ENCODE measurements around the gene EPS15. TPM values are rescaled to one million over a fixed set of nuclear protein-coding genes. Genes with fewer than 3 reads are reported as not detected.
"Not testable (repeated sequence)": the region's sequence is repeated elsewhere in the genome, so short reads cannot be mapped to it uniquely, and the experiment has no call there.

The EPS15 gene
- total and polyA plus RNA-seq, 7 donors: 9.8 to 71.9 (median 46.1) TPM

DNA sequence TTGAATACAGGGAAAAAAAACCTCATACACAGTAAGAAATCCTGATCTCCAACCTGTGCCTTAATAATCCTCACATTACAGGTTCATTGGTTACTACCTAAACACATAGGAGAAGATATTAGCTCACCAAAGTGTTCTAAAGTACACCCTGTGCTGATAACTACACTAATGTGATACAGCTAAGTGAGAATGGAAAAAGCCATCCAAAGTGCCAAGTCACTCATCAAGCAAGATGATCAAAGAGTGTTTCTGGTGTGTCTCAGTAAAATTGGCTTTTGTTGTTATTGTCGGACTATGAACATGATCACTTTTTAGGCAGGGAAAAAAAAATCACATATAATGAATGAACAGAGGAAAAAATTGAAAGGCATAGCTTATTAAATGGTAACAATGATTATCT lies 31.4 kb downstream of the EPS15 start:
- Histone ChIP-seq H3K36me3 (ENCODE audit: insufficient read depth in 1 of 2, low read depth in 1 of 2) (no peaks in the 10 kb centered on the region), H3K27me3 (ENCODE audit: insufficient read depth in 3 of 3, low read length in 2 of 3) (no peaks in the 10 kb centered on the region), H3K4me1 (peaks cover 49% of the 10 kb centered on the region), H3K4me3 (no peak overlapping the region), H3K27ac (peak overlapping the region; percentile 28), H3K9me3 (no peaks in the 10 kb centered on the region)
- 31 to 40% (median 31%) methylated on average over 1 of the region's 1 CpG for WGBS, 3 donors
- peak in 3 of 4 donors; percentile 29 to 84 (median 61) for ATAC-seq
- TF ChIP-seq, protein P1, sequence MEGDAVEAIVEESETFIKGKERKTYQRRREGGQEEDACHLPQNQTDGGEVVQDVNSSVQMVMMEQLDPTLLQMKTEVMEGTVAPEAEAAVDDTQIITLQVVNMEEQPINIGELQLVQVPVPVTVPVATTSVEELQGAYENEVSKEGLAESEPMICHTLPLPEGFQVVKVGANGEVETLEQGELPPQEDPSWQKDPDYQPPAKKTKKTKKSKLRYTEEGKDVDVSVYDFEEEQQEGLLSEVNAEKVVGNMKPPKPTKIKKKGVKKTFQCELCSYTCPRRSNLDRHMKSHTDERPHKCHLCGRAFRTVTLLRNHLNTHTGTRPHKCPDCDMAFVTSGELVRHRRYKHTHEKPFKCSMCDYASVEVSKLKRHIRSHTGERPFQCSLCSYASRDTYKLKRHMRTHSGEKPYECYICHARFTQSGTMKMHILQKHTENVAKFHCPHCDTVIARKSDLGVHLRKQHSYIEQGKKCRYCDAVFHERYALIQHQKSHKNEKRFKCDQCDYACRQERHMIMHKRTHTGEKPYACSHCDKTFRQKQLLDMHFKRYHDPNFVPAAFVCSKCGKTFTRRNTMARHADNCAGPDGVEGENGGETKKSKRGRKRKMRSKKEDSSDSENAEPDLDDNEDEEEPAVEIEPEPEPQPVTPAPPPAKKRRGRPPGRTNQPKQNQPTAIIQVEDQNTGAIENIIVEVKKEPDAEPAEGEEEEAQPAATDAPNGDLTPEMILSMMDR (IDR thresholded peaks at IDR 0.05): no peak
- intact Hi-C loops (cut with DNase I): no loop called here
- DNase-seq: no peak

DNA sequence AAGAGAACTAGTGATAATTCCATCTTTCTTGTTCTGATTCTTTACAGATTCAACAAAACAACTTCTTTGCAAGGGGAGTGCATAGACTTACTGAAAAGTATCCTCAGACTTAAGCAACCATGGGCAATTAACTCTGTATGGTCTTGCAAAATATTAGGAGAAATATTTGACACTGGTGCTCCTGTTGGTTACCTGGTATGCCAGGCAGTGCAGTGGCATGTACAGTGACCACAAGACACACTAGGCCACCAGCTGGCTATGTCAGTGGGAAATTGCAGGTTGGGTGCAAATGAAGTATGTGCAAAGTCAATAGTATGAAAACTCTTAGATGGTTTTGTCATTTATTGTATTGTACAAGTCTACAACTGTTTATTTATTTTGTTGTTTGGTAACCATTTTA lies 34.5 kb downstream of the EPS15 start:
- TF ChIP-seq, protein P1 (IDR thresholded peaks at IDR 0.05): no peak
- Histone ChIP-seq H3K4me3 (no peak overlapping the region), H3K27me3 (ENCODE audit: insufficient read depth in 3 of 3, low read length in 2 of 3) (no peaks in the 10 kb centered on the region), H3K36me3 (ENCODE audit: insufficient read depth in 1 of 2, low read depth in 1 of 2) (peaks cover 0 to 8% of the 10 kb centered on the region in 2 donors), H3K9me3 (no peaks in the 10 kb centered on the region), H3K27ac (no peak overlapping the region), H3K4me1 (peaks cover 26% of the 10 kb centered on the region)
- ATAC-seq (peak in 3 of 4 donors; percentile 74 to 80 (median 74)), DNase-seq (no peak)
- intact Hi-C loops (cut with DNase I): no loop called here

DNA sequence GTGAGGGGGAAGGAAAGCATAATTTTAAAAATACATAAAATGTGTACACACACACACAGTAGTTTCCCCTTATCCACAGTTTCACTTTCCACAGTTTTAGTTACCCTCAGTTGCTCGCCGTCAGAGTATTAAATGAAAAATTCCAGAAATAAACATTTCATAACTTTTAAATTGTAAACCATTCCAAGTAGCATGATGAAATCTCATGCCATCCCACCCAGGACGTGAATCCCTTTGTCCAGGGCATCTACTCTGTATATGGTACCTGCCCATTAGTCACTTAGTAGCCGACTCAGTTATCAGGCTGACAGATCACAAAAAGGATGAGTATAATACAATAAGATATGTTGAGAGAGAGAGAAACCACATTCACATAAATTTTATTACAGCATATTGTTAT lies 36.2 kb downstream of the EPS15 start:
- WGBS, 3 donors: 83 to 95% (median 86%) methylated on average over 4 of the region's 4 CpGs
- H3K36me3 ChIP-seq (ENCODE audit: insufficient read depth in 1 of 2, low read depth in 1 of 2): peaks cover 0 to 17% of the 10 kb centered on the region in 2 donors
- peaks cover 21% of the 10 kb centered on the region for H3K4me1 ChIP-seq
- H3K9me3 ChIP-seq: no peaks in the 10 kb centered on the region
- H3K27me3 ChIP-seq (ENCODE audit: insufficient read depth in 3 of 3, low read length in 2 of 3): no peaks in the 10 kb centered on the region
- intact Hi-C loops (cut with DNase I): no loop called here
- ATAC-seq: no peak
- no peak overlapping the region for H3K27ac ChIP-seq
- DNase-seq: no peak
- no peak overlapping the region for H3K4me3 ChIP-seq
- TF ChIP-seq, protein P1 (IDR thresholded peaks at IDR 0.05): no peak

DNA sequence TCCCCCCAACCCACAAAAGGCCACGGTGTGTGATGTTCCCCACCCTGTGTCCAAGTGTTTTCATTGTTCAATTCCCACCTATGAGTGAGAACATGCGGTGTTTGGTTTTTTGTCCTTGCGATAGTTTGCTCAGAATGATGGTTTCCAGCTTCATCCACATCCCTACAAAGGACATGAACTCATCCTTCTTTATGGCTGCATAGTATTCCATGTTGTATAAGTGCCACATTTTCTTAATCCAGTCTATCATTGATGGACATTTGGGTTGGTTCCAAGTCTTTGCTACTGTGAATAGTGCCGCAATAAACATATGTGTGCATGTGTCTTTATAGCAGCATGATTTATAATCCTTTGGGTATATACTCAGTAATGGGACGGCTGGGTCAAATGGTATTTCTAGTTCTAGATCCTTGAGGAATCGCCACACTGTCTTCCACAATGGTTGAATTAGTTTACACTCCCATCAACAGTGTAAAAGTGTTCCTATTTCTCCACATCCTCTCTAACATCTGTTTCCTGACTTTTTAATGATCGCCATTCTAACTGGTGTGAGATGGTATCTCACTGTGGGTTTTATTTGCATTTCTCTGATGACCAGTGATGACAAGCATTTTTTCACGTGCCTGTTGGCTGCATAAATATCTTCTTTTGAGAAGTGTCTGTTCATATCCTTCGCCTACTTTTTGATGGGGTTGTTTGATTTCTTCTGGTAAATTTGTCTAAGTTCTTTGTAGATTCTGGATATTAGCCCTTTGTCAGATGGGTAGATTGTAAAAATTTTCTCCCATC lies 44.0 kb downstream of the EPS15 start:
- H3K27me3 ChIP-seq (ENCODE audit: insufficient read depth in 3 of 3, low read length in 2 of 3); ATAC-seq; H3K4me1 ChIP-seq; H3K4me3 ChIP-seq; DNase-seq; H3K27ac ChIP-seq; intact Hi-C loops (cut with DNase I); H3K9me3 ChIP-seq: not testable (repeated sequence)
- H3K36me3 ChIP-seq (ENCODE audit: insufficient read depth in 1 of 2, low read depth in 1 of 2): peaks cover 0 to 47% of the 10 kb centered on the region in 2 donors
- WGBS, 3 donors: 92 to 94% (median 93%) methylated on average over 9 of the region's 9 CpGs

DNA sequence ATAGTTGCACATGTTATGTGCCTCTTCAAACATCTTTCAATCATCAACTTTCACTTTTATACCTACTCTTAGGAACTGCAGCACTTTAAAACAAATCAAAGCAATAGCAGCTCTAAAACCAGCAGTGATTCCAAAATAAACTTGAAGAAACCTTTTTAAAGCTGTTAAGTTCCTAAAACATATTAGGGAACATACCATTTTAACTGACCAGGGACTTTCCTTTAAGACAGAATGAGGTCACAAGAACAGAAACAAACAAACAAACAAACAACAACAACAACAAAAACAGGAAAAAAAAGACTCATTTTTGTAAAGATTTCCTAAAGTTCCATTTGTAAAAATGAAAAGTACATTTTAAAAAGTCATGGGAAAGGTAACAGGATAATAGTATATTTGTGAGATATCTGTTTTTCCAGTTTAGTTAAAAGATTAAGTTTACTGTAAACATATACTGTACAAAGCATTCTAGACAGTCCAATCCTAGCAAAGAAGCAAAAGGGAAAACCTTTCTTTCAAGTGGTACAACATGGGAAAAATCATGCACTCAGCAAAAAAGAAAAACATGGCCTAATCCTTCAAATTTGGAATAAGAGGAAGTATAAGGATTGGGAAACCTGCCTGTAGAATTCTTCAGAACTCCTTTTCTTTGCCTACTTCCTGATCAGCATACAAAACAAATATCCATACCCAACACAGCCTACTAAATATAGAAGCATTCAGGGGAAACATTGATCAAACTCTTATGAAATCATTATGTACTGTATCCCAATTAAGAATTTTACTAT lies 45.5 kb downstream of the EPS15 start:
- Histone ChIP-seq H3K4me1 (no peaks in the 10 kb centered on the region), H3K36me3 (ENCODE audit: insufficient read depth in 1 of 2, low read depth in 1 of 2) (peaks cover 0 to 48% of the 10 kb centered on the region in 2 donors), H3K27me3 (ENCODE audit: insufficient read depth in 3 of 3, low read length in 2 of 3) (no peaks in the 10 kb centered on the region), H3K4me3 (no peak overlapping the region), H3K9me3 (no peaks in the 10 kb centered on the region), H3K27ac (no peak overlapping the region)
- DNase-seq (no peak), ATAC-seq (no peak)
- TF ChIP-seq, protein P1 (IDR thresholded peaks at IDR 0.05): no peak
- intact Hi-C loops (cut with DNase I): no loop called here

All from psoas muscle (tissue), 8 donors.